Neural cell (in vitro differentiated cells): ENCODE measurements around the gene SERPINE1.
A peak's percentile ranks its signal among the peaks of the same experiment; 100 is the strongest.

Experiments used
- EP300 ChIP-seq: fragments of 450-650 bp; conservative IDR thresholded peaks from 2 replicates; pipeline ENCODE4 v1.6.1; 2014; ENCODE audit warnings: antibody characterized with exemption, mild to moderate bottlenecking, moderate library complexity; ENCODE audit not compliant: poor library complexity, severe bottlenecking
- EZH2 ChIP-seq: fragments of 200-600, 300-800 bp; shearing (Covaris generic), sonication (generic); IDR thresholded peaks from 2 replicates; pipeline ENCODE4 v1.6.1; 2014; ENCODE audit warnings: antibody characterized with exemption, low read length, borderline replicate concordance, mild to moderate bottlenecking; ENCODE audit not compliant: insufficient read depth, poor library complexity, severe bottlenecking
- MXI1 ChIP-seq: fragments of 450-650 bp; conservative IDR thresholded peaks from 2 replicates; pipeline ENCODE4 v1.6.1; 2014; ENCODE audit warnings: antibody characterized with exemption, mild to moderate bottlenecking; ENCODE audit not compliant: poor library complexity, severe bottlenecking
- POLR2AphosphoS5 ChIP-seq: IDR thresholded peaks from 2 replicates; pipeline ENCODE4 v1.6.1; 2012
- RAD21 ChIP-seq: fragments of 450-650 bp; conservative IDR thresholded peaks from 2 replicates; pipeline ENCODE4 v1.6.1; 2014; ENCODE audit warnings: antibody characterized with exemption, mild to moderate bottlenecking, moderate library complexity
- SMC3 ChIP-seq: fragments of 450-650 bp; conservative IDR thresholded peaks from 2 replicates; pipeline ENCODE4 v1.6.1; 2014; ENCODE audit warnings: antibody characterized with exemption, mild to moderate bottlenecking, moderate library complexity; ENCODE audit not compliant: poor library complexity
- TAF1 ChIP-seq: IDR thresholded peaks from 2 replicates; pipeline ENCODE4 v1.6.1; 2012; ENCODE audit warnings: low read depth
- TF ChIP-seq, protein P1 (sequence below): fragments of 450-650 bp; IDR thresholded peaks from 2 replicates; pipeline ENCODE4 v1.5.1; 2014; ENCODE audit warnings: antibody characterized with exemption, mild to moderate bottlenecking, moderate library complexity; ENCODE audit not compliant: poor library complexity, severe bottlenecking
- TF ChIP-seq, protein P2 (sequence below): IDR thresholded peaks from 2 replicates; pipeline ENCODE4 v1.6.1; 2012; ENCODE audit warnings: borderline replicate concordance

GRCh38 chr7:101180130-101180755 is 53.3 kb downstream of the SERPINE1 start, which contains the start of gene NAT16:
- TF ChIP-seq, protein P1, sequence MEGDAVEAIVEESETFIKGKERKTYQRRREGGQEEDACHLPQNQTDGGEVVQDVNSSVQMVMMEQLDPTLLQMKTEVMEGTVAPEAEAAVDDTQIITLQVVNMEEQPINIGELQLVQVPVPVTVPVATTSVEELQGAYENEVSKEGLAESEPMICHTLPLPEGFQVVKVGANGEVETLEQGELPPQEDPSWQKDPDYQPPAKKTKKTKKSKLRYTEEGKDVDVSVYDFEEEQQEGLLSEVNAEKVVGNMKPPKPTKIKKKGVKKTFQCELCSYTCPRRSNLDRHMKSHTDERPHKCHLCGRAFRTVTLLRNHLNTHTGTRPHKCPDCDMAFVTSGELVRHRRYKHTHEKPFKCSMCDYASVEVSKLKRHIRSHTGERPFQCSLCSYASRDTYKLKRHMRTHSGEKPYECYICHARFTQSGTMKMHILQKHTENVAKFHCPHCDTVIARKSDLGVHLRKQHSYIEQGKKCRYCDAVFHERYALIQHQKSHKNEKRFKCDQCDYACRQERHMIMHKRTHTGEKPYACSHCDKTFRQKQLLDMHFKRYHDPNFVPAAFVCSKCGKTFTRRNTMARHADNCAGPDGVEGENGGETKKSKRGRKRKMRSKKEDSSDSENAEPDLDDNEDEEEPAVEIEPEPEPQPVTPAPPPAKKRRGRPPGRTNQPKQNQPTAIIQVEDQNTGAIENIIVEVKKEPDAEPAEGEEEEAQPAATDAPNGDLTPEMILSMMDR = peak; percentile 8
- TF ChIP-seq SMC3 (no peak), POLR2AphosphoS5 (peak; percentile 57), RAD21 (no peak), TAF1 (no peak), EZH2 (no peak), EP300 (no peak), MXI1 (peak; percentile 49)
- TF ChIP-seq, protein P2, sequence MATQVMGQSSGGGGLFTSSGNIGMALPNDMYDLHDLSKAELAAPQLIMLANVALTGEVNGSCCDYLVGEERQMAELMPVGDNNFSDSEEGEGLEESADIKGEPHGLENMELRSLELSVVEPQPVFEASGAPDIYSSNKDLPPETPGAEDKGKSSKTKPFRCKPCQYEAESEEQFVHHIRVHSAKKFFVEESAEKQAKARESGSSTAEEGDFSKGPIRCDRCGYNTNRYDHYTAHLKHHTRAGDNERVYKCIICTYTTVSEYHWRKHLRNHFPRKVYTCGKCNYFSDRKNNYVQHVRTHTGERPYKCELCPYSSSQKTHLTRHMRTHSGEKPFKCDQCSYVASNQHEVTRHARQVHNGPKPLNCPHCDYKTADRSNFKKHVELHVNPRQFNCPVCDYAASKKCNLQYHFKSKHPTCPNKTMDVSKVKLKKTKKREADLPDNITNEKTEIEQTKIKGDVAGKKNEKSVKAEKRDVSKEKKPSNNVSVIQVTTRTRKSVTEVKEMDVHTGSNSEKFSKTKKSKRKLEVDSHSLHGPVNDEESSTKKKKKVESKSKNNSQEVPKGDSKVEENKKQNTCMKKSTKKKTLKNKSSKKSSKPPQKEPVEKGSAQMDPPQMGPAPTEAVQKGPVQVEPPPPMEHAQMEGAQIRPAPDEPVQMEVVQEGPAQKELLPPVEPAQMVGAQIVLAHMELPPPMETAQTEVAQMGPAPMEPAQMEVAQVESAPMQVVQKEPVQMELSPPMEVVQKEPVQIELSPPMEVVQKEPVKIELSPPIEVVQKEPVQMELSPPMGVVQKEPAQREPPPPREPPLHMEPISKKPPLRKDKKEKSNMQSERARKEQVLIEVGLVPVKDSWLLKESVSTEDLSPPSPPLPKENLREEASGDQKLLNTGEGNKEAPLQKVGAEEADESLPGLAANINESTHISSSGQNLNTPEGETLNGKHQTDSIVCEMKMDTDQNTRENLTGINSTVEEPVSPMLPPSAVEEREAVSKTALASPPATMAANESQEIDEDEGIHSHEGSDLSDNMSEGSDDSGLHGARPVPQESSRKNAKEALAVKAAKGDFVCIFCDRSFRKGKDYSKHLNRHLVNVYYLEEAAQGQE = no peak
